GM23338 (cell line): ENCODE measurements around the gene CLDN6. TPM values are rescaled to one million over a fixed set of nuclear protein-coding genes. Genes with fewer than 3 reads are reported as not detected.

Experiments used
- ATAC-seq: fragments of 200-7000 bp; cut with Tn5 transposase; 3 replicates; pipeline ENCODE4 v1.9.1; 2020
- DNase-seq: peaks from one replicate; pipeline ENCODE4 v3.0.0-alpha.2; 2015; ENCODE audit warnings: low spot score
- H2AFZ ChIP-seq: fragments of 200-600 bp; sonication (generic); 2 replicates; pipeline ENCODE4 v1.8.0; 2016; ENCODE audit warnings: antibody characterized with exemption, mild to moderate bottlenecking, moderate library complexity
- H3F3A ChIP-seq: fragments of 200-600 bp; sonication (generic); replicated peaks from 2 replicates; pipeline ENCODE4 v1.8.0; 2017; ENCODE audit warnings: antibody characterized with exemption, mixed run types, low read depth
- H3K27ac ChIP-seq: fragments of 200-600 bp; sonication (generic); 2 replicates; pipeline ENCODE4 v1.6.1; 2016; ENCODE audit warnings: low read depth
- H3K27me3 ChIP-seq: fragments of 200-600 bp; sonication (generic); 2 replicates; pipeline ENCODE4 v1.8.0; 2016; ENCODE audit warnings: mild to moderate bottlenecking, mixed run types, moderate library complexity; ENCODE audit not compliant: insufficient read depth
- H3K36me3 ChIP-seq: fragments of 200-600 bp; sonication (generic); 2 replicates; pipeline ENCODE4 v1.8.0; 2016; ENCODE audit warnings: mild to moderate bottlenecking; ENCODE audit not compliant: insufficient read depth
- H3K4me1 ChIP-seq: fragments of 200-600 bp; sonication (generic); 2 replicates; pipeline ENCODE4 v1.8.0; 2016; ENCODE audit warnings: mild to moderate bottlenecking, moderate library complexity; ENCODE audit not compliant: insufficient read depth
- H3K4me2 ChIP-seq: fragments of 200-600 bp; sonication (generic); 2 replicates; pipeline ENCODE4 v1.7.1; 2017; ENCODE audit warnings: mixed run types
- H3K4me3 ChIP-seq: fragments of 200-600 bp; sonication (generic); 2 replicates; pipeline ENCODE4 v1.6.1; 2016; ENCODE audit warnings: mixed run types
- H3K79me2 ChIP-seq: fragments of 200-600 bp; sonication (generic); replicated peaks from 2 replicates; pipeline ENCODE4 v1.8.0; 2017; ENCODE audit warnings: mild to moderate bottlenecking; ENCODE audit not compliant: insufficient read depth
- H3K9me2 ChIP-seq: fragments of 200-600 bp; sonication (generic); 2 replicates; pipeline ENCODE4 v1.8.0; 2017; ENCODE audit not compliant: insufficient read depth
- H4K20me1 ChIP-seq: fragments of 200-600 bp; sonication (generic); replicated peaks from 2 replicates; pipeline ENCODE4 v1.8.0; 2017; ENCODE audit warnings: mild to moderate bottlenecking; ENCODE audit not compliant: insufficient read depth
- H3K27ac Mint-ChIP-seq: 2 replicates; pipeline ENCODE4 v1.8.0; 2020; ENCODE audit warnings: inconsistent platforms, mild to moderate bottlenecking, moderate library complexity, mixed read lengths
- H3K27me3 Mint-ChIP-seq: 3 replicates; pipeline ENCODE4 v1.8.0; 2022; ENCODE audit warnings: low read depth, mild to moderate bottlenecking, moderate library complexity, mixed read lengths, inconsistent platforms; ENCODE audit not compliant: insufficient read depth, poor library complexity
- H3K36me3 Mint-ChIP-seq: 3 replicates; pipeline ENCODE4 v1.8.0; 2021; ENCODE audit warnings: low read depth, mild to moderate bottlenecking, inconsistent platforms, moderate library complexity, mixed read lengths
- H3K4me1 Mint-ChIP-seq: 3 replicates; pipeline ENCODE4 v1.8.0; 2020; ENCODE audit warnings: mild to moderate bottlenecking, inconsistent platforms, mixed read lengths
- H3K4me3 Mint-ChIP-seq: 3 replicates; pipeline ENCODE4 v1.8.0; 2021; ENCODE audit warnings: moderate library complexity, mild to moderate bottlenecking, inconsistent platforms, mixed read lengths
- H3K9me3 Mint-ChIP-seq: 3 replicates; pipeline ENCODE4 v1.8.0; 2020; ENCODE audit warnings: moderate library complexity, mild to moderate bottlenecking, inconsistent platforms, mixed read lengths
- CREB1 ChIP-seq: fragments of 250-450 bp; sonication (Bioruptor Pico); IDR thresholded peaks from 2 replicates; pipeline ENCODE4 v1.5.0; 2020; ENCODE audit warnings: low read depth, mild to moderate bottlenecking, moderate library complexity
- EZH2phosphoT487 ChIP-seq: fragments of 200-600 bp; sonication (generic); IDR thresholded peaks from one replicate; pipeline ENCODE4 v1.8.1; 2018; ENCODE audit warnings: antibody characterized with exemption; ENCODE audit not compliant: unreplicated experiment
- JUNB ChIP-seq: IDR thresholded peaks from one replicate; pipeline ENCODE4 v1.6.1; 2016; ENCODE audit warnings: antibody characterized with exemption; ENCODE audit not compliant: unreplicated experiment
- STAT1 ChIP-seq: IDR thresholded peaks from one replicate; pipeline ENCODE4 v1.6.1; 2016; ENCODE audit warnings: antibody characterized with exemption; ENCODE audit not compliant: unreplicated experiment
- ZNF331 ChIP-seq: fragments of 250-450 bp; sonication (Bioruptor Pico); IDR thresholded peaks from 2 replicates; pipeline ENCODE4 v1.5.0; 2020; ENCODE audit warnings: low read depth, mild to moderate bottlenecking, moderate library complexity
- polyA plus RNA-seq: library from polyadenylated mRNA; unstranded; fragments of >200 nt; fragmentation: Nextera tagmentation; extraction: Ambion mirVana; gene quantifications from 2 replicates; pipeline ENCODE4 v1.2.1, GENCODE V29; 2016
- total RNA-seq: library from RNA; depleted of rRNA; stranded (reverse); fragments of >200 nt; shearing (Covaris generic); gene quantifications from 2 replicates; pipeline ENCODE4 v1.2.3, GENCODE V29; 2014
- TF ChIP-seq, protein P1 (sequence below), 2 experiments: fragments of 200-600 bp in 1 of 2; sonication (generic) in 1 of 2; conservative IDR thresholded peaks; 2 replicates each; pipeline versions ENCODE4 v1.5.1 to v1.6.1; 2016 to 2017; ENCODE audit warnings: antibody characterized with exemption in 2 of 2, low read depth in 2 of 2, mild to moderate bottlenecking in 2 of 2, moderate library complexity in 1 of 2
- TF ChIP-seq, protein P2 (sequence below): IDR thresholded peaks from one replicate; pipeline ENCODE4 v1.6.1; 2018; ENCODE audit warnings: antibody characterized with exemption; ENCODE audit not compliant: unreplicated experiment

The CLDN6 gene
- total and polyA plus RNA-seq, 2 experiments from 2014 or later: 537 to 1,028 TPM

DNA sequence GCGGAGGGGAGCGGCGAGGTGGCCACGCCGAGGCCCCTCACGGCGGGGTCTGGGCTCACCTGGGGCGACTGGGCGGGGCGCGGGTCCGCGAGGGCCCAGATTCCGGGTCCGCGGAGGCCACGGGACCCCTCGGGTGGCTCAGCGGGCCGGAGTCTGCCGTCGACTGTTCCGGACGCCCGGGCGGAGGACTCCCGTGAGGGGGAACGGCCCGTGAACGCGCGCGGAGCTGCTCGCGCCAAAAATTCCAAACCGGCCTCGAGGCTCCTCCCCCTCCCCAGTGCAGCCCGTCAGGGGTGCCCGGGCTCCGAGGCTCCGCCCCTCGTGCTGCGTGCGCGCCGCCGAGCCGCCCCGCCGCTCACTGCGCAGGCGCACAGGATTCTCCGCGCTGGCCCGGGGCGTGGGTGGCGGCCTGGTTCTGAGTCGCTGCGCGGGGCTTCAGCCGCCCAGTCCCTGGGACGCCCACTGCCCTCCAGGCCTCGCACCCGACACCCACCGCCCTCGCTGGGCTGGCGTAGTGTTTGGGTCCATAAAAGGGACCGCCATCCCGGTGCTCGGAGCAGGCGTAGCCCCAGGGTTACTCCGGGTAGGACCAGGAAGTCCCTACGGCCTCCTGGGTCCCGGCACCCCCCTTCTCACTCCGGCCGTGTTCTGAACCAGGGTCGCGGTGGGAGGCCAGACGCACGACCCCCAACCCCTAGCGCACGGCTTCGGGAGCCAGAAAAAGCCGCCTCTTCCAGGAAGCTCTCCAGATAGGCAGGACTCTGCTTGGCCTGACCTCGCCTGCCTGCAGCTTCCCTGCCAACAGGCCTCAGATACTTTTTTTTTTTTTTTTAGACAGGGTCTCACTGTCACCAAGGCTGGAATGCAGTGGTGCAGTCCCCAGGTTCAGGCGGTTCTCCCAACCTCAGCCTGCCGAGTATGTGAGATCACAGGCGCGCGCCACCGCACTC, 37.5 kb downstream of the CLDN6 start, which contains the start of gene PKMYT1 (continued):
- TF ChIP-seq, protein P1, sequence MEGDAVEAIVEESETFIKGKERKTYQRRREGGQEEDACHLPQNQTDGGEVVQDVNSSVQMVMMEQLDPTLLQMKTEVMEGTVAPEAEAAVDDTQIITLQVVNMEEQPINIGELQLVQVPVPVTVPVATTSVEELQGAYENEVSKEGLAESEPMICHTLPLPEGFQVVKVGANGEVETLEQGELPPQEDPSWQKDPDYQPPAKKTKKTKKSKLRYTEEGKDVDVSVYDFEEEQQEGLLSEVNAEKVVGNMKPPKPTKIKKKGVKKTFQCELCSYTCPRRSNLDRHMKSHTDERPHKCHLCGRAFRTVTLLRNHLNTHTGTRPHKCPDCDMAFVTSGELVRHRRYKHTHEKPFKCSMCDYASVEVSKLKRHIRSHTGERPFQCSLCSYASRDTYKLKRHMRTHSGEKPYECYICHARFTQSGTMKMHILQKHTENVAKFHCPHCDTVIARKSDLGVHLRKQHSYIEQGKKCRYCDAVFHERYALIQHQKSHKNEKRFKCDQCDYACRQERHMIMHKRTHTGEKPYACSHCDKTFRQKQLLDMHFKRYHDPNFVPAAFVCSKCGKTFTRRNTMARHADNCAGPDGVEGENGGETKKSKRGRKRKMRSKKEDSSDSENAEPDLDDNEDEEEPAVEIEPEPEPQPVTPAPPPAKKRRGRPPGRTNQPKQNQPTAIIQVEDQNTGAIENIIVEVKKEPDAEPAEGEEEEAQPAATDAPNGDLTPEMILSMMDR (conservative IDR thresholded peaks at IDR 0.05; ENCODE audit: low read depth in 2 of 2): no peak

DNA sequence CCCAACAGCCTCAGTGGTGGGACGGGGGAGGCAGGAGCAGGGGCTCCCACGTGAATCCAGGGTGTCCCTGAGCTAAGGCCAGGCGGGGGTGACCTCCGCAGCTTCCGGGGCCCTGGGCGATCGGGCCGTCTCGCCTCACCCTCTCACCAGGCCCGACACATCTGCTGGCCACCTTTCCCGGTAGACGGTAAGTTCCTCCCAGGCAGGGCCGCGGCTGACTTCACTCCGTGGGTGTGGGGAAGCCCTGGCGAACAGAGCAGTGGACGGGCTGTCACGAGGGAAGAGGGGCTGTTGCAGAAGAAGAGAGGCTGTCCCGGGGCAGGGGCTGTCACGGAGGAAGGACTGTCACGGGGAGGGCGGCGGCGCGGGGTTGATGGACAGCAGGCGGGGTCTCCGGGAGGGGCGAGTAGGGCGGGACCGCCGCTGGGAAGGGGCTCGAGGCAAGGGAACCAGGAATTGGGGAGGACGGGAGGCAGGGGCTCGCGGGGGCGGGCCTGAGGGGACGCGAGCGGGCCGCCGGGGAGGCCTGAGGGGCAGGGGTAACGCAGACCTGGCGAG, 38.2 kb downstream of the CLDN6 start:
- Mint-ChIP-seq H3K4me3 (peak overlapping the region; percentile 85), H3K27ac (no peak overlapping the region), H3K36me3 (peaks cover 22% of the 10 kb centered on the region), H3K9me3 (peaks cover 2% of the 10 kb centered on the region; the same call in 2 of the 3 replicates), H3K27me3 (peaks cover 17% of the 10 kb centered on the region), H3K4me1 (peaks cover 22% of the 10 kb centered on the region)
- H3K27ac ChIP-seq: no peak overlapping the region
- peak overlapping the region; percentile 86 for H3K4me3 ChIP-seq
- peaks cover 19% of the 10 kb centered on the region for H3F3A ChIP-seq
- peaks cover 22% of the 10 kb centered on the region for H3K4me1 ChIP-seq
- H3K79me2 ChIP-seq: peaks cover 14% of the 10 kb centered on the region
- peak; percentile 12 for ATAC-seq
- 0 out of 2 replicates have a peak, but pooled peaks cover 3% of the 10 kb centered on the region for H3K36me3 ChIP-seq
- no peak for TF ChIP-seq CREB1 (CRISPR knock-in tag)
- no peak for TF ChIP-seq EZH2phosphoT487
- TF ChIP-seq, protein P2, sequence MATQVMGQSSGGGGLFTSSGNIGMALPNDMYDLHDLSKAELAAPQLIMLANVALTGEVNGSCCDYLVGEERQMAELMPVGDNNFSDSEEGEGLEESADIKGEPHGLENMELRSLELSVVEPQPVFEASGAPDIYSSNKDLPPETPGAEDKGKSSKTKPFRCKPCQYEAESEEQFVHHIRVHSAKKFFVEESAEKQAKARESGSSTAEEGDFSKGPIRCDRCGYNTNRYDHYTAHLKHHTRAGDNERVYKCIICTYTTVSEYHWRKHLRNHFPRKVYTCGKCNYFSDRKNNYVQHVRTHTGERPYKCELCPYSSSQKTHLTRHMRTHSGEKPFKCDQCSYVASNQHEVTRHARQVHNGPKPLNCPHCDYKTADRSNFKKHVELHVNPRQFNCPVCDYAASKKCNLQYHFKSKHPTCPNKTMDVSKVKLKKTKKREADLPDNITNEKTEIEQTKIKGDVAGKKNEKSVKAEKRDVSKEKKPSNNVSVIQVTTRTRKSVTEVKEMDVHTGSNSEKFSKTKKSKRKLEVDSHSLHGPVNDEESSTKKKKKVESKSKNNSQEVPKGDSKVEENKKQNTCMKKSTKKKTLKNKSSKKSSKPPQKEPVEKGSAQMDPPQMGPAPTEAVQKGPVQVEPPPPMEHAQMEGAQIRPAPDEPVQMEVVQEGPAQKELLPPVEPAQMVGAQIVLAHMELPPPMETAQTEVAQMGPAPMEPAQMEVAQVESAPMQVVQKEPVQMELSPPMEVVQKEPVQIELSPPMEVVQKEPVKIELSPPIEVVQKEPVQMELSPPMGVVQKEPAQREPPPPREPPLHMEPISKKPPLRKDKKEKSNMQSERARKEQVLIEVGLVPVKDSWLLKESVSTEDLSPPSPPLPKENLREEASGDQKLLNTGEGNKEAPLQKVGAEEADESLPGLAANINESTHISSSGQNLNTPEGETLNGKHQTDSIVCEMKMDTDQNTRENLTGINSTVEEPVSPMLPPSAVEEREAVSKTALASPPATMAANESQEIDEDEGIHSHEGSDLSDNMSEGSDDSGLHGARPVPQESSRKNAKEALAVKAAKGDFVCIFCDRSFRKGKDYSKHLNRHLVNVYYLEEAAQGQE: peak; percentile 17
- TF ChIP-seq JUNB: no peak
- TF ChIP-seq, protein P1 (conservative IDR thresholded peaks at IDR 0.05; ENCODE audit: low read depth in 2 of 2): no peak
- TF ChIP-seq ZNF331 (CRISPR knock-in tag): no peak
- no peak for TF ChIP-seq STAT1
- peak overlapping the region; percentile 92 for H3K4me2 ChIP-seq
- no peaks in the 10 kb centered on the region for H3K27me3 ChIP-seq
- peak; percentile 46 for DNase-seq
- H2AFZ ChIP-seq: peak overlapping the region; percentile 81
- peaks cover 8% of the 10 kb centered on the region; the same call in 1 of the 2 replicates for H4K20me1 ChIP-seq
- no peaks in the 10 kb centered on the region for H3K9me2 ChIP-seq
